DOHH2 (cell line): ENCODE results near the gene RAD51B.

Experiments
- H3F3A ChIP-seq: fragments of 200-600 bp; sonication (generic), shearing (Covaris generic); 2 replicates; pipeline ENCODE4 v1.6.0; 2016; ENCODE audit warnings: antibody characterized with exemption, mild to moderate bottlenecking; ENCODE audit not compliant: control insufficient read depth, insufficient read depth
- H3K27ac ChIP-seq: fragments of 200-600 bp; sonication (generic); 2 replicates; pipeline ENCODE4 v1.5.1; 2014; ENCODE audit warnings: low read depth, mild to moderate bottlenecking, low read length, moderate library complexity
- H3K27me3 ChIP-seq: fragments of 200-600 bp; sonication (generic); 2 replicates; pipeline ENCODE4 v1.6.1; 2014; ENCODE audit warnings: mild to moderate bottlenecking, low read length, mixed read lengths; ENCODE audit not compliant: control insufficient read depth
- H3K36me3 ChIP-seq: fragments of 200-600 bp; sonication (generic); 2 replicates; pipeline ENCODE4 v1.6.1; 2014; ENCODE audit warnings: mild to moderate bottlenecking, low read length, moderate library complexity, mixed read lengths; ENCODE audit not compliant: control insufficient read depth
- H3K4me1 ChIP-seq: fragments of 200-600 bp; sonication (generic); 2 replicates; pipeline ENCODE4 v1.6.1; 2014; ENCODE audit warnings: mild to moderate bottlenecking, low read length, mixed read lengths; ENCODE audit not compliant: control insufficient read depth
- H3K4me2 ChIP-seq: fragments of 200-600 bp; sonication (generic); 2 replicates; pipeline ENCODE4 v1.6.0; 2014; ENCODE audit warnings: mild to moderate bottlenecking, low read length, moderate library complexity
- H3K4me3 ChIP-seq: fragments of 200-600 bp; sonication (generic); 2 replicates; pipeline ENCODE4 v1.5.1; 2014; ENCODE audit warnings: mild to moderate bottlenecking, low read length, mixed read lengths
- H3K79me2 ChIP-seq: fragments of 200-600 bp; sonication (generic); 2 replicates; pipeline ENCODE4 v1.6.1; 2014; ENCODE audit warnings: mild to moderate bottlenecking, low read length, mixed read lengths; ENCODE audit not compliant: control insufficient read depth
- H3K9me2 ChIP-seq: fragments of 200-600 bp; sonication (generic); replicated peaks from 2 replicates; pipeline ENCODE4 v1.6.1; 2014; ENCODE audit warnings: mild to moderate bottlenecking, low read length, mixed read lengths; ENCODE audit not compliant: control insufficient read depth
- H3K9me3 ChIP-seq: fragments of 200-600 bp; sonication (generic); 2 replicates; pipeline ENCODE4 v1.6.1; 2014; ENCODE audit warnings: antibody characterized with exemption, low read length, mixed read lengths; ENCODE audit not compliant: control insufficient read depth, insufficient read depth
- H4K20me1 ChIP-seq: fragments of 200-600 bp; sonication (generic); 2 replicates; pipeline ENCODE4 v1.6.0; 2014; ENCODE audit warnings: low read depth, mild to moderate bottlenecking, antibody characterized with exemption, low read length, moderate library complexity; ENCODE audit not compliant: control insufficient read depth, insufficient read depth
- EZH2phosphoT487 ChIP-seq: fragments of 200-600 bp; sonication (generic); IDR thresholded peaks from 2 replicates; pipeline ENCODE4 v1.6.1; 2017; ENCODE audit warnings: borderline replicate concordance, mild to moderate bottlenecking, antibody characterized with exemption, low read length, moderate library complexity, mixed read lengths
- TF ChIP-seq, protein P1 (sequence below): fragments of 200-600 bp; sonication (generic); IDR thresholded peaks from one replicate; pipeline ENCODE4 v1.5.1; 2014; ENCODE audit warnings: antibody characterized with exemption, mild to moderate bottlenecking, low read depth, low read length; ENCODE audit not compliant: poor library complexity, severe bottlenecking

The RAD51B gene

DNA sequence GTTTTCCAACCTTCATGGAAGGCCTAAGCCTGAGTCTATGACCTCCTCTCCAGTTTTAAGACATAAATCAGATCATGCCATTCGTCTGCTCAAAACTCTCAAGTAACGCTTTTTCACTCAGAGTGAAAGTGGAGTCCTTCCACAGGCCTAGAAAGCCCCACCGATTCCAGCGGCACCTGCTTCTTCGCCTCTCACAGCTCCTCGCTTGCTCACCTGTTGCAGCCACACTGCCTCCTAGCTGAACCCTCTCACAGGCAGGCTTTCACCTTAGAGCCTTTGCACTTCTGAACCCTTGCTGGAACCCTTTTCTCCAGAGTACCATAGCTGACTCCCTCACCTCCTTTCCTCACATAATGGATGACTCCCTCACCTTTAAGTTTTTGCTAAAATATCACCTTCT lies 672.2 kb downstream of the RAD51B start:
- no peaks in the 10 kb centered on the region for H3K36me3 ChIP-seq
- H4K20me1 ChIP-seq = no peaks in the 10 kb centered on the region
- H3K27ac ChIP-seq = no peak overlapping the region
- no peak overlapping the region for H3K4me2 ChIP-seq
- H3K4me3 ChIP-seq = no peak overlapping the region
- H3K9me2 ChIP-seq = no peaks in the 10 kb centered on the region
- H3K4me1 ChIP-seq = peaks cover 17% of the 10 kb centered on the region
- no peaks in the 10 kb centered on the region for H3K79me2 ChIP-seq
- H3F3A ChIP-seq = no peaks in the 10 kb centered on the region
- no peaks in the 10 kb centered on the region for H3K9me3 ChIP-seq
- no peaks in the 10 kb centered on the region for H3K27me3 ChIP-seq
- TF ChIP-seq, protein P1, sequence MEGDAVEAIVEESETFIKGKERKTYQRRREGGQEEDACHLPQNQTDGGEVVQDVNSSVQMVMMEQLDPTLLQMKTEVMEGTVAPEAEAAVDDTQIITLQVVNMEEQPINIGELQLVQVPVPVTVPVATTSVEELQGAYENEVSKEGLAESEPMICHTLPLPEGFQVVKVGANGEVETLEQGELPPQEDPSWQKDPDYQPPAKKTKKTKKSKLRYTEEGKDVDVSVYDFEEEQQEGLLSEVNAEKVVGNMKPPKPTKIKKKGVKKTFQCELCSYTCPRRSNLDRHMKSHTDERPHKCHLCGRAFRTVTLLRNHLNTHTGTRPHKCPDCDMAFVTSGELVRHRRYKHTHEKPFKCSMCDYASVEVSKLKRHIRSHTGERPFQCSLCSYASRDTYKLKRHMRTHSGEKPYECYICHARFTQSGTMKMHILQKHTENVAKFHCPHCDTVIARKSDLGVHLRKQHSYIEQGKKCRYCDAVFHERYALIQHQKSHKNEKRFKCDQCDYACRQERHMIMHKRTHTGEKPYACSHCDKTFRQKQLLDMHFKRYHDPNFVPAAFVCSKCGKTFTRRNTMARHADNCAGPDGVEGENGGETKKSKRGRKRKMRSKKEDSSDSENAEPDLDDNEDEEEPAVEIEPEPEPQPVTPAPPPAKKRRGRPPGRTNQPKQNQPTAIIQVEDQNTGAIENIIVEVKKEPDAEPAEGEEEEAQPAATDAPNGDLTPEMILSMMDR = no peak
- no peak for TF ChIP-seq EZH2phosphoT487

DNA sequence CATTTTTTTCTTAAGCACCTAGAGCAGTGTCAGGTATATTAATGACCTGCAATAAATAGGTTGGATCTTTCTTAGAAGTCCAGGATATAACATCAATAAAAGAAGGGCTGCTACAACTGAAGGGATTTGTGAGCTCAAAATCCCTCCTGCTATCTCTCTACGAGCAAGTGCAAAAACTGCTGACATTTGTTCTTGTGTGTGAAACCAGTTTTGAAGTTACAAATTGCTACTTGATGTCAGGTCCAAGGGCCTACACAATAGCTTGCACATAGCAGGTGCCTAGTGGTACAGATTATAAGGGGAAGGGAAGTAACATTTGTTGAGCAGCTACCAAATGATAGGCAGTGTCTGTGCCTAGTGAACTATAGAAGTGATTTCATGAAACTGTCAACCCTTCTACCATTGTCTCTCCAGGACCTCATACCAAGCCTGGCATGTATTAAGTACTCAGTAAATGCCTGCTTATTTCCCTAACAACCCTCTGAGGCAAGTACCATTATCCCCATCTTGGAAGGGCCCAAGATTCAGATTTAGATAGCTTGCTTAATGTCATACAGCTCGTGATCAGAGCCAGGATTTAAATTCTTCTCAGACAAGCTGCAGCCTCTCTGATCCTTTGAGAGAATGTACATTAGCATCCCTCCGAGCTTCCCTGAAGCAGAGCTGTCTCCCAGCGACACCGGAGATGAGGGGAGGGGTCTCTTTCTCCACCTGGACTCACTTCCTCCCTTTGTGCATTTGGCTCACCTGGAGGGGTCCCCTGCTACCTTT lies 673.0 kb downstream of the RAD51B start:
- Histone ChIP-seq H4K20me1 (no peaks in the 10 kb centered on the region), H3K4me1 (peaks cover 17% of the 10 kb centered on the region), H3K4me3 (no peak overlapping the region), H3K79me2 (no peaks in the 10 kb centered on the region), H3K27me3 (no peaks in the 10 kb centered on the region), H3K36me3 (no peaks in the 10 kb centered on the region), H3F3A (no peaks in the 10 kb centered on the region), H3K9me2 (no peaks in the 10 kb centered on the region), H3K9me3 (no peaks in the 10 kb centered on the region), H3K27ac (no peak overlapping the region), H3K4me2 (no peak overlapping the region)
- TF ChIP-seq EZH2phosphoT487 = no peak
- TF ChIP-seq, protein P1 = no peak

DNA sequence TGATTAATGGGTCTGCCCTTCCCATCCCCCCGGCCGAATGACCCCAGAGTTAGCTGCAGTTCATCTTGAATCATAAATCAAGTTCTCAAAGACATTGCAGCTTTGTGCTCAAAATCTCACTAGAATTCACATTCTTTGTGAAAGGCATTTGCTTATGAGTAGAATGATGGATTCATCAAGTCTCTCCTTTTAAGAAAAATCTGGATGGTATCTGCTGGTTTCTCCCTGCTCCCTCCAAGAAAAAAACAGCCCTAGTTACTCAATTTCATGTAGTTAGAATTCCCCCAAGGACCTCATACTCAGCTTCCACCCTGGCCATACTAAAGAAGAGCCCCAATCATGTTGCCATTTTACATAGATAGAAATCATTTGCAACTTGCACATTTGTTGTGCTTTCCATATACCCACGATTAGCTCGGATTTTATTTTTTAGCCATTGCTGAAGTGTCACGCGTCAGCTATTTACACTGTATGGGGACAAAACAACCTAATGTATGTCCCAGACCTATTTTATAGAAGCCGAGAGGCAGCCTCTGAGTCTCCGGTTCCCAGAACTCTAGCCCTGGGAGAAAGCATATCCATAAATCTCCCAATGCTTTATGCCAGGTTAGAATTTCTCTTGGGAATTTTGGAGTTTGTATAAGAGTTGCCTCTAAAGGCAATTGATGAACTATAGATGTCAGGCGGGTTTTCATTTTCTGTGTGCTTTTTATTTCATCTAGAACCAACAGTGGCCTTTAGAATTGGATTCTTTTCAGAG lies 673.8 kb downstream of the RAD51B start:
- H3K27ac ChIP-seq = no peak overlapping the region
- H3K9me2 ChIP-seq = no peaks in the 10 kb centered on the region
- peaks cover 23% of the 10 kb centered on the region for H3K4me1 ChIP-seq
- no peaks in the 10 kb centered on the region for H4K20me1 ChIP-seq
- no peaks in the 10 kb centered on the region for H3K9me3 ChIP-seq
- no peak overlapping the region for H3K4me3 ChIP-seq
- H3K79me2 ChIP-seq = no peaks in the 10 kb centered on the region
- no peak for TF ChIP-seq EZH2phosphoT487
- TF ChIP-seq, protein P1 = no peak
- no peak overlapping the region for H3K4me2 ChIP-seq
- H3F3A ChIP-seq = no peaks in the 10 kb centered on the region
- H3K36me3 ChIP-seq = no peaks in the 10 kb centered on the region
- H3K27me3 ChIP-seq = no peaks in the 10 kb centered on the region
